Upper lobe of left lung (tissue), 6 donors: ENCODE measurements around the gene NF2. TPM values are rescaled to one million over a fixed set of nuclear protein-coding genes. Genes with fewer than 3 reads are reported as not detected.

ENCODE experiments used
- ATAC-seq, 2 donors: fragments of 200-7000 bp; cut with Tn5 transposase; one replicate each; pipeline ENCODE4 v1.9.1; 2022; ENCODE audit warnings: mild to moderate bottlenecking in 2 of 2, moderate library complexity in 2 of 2; ENCODE audit not compliant: low FRiP score in 2 of 2
- DNase-seq, 2 donors: peaks; one replicate each; pipeline ENCODE4 v3.0.0-alpha.2; 2019 to 2020
- H3K27ac ChIP-seq, 4 donors: fragments of 200-600 bp; sonication (generic); one replicate each; pipeline ENCODE4 v1.5.1; 2016 to 2019
- H3K27me3 ChIP-seq, 4 donors: fragments of 200-600 bp; sonication (generic); one replicate each; pipeline ENCODE4 v1.5.1; 2017 to 2019
- H3K36me3 ChIP-seq, 4 donors: fragments of 200-600 bp; sonication (generic); one replicate each; pipeline ENCODE4 v1.5.1; 2016 to 2019
- H3K4me1 ChIP-seq, 4 donors: fragments of 200-600 bp; sonication (generic); one replicate each; pipeline ENCODE4 v1.5.1; 2018 to 2019
- H3K4me3 ChIP-seq, 4 donors: fragments of 200-600 bp; sonication (generic); one replicate each; pipeline ENCODE4 v1.5.1; 2017 to 2019; ENCODE audit warnings: mild to moderate bottlenecking in 2 of 4, moderate library complexity in 1 of 4
- H3K9me3 ChIP-seq, 4 donors: fragments of 200-600 bp; sonication (generic); one replicate each; pipeline ENCODE4 v1.5.1; 2018 to 2019
- EP300 ChIP-seq, 4 donors: sonication (generic); formaldehyde crosslinking; IDR thresholded peaks; one replicate each; pipeline ENCODE4 v1.5.1; 2017; ENCODE audit warnings: antibody characterized with exemption in 4 of 4, control low read depth in 2 of 4
- POLR2A ChIP-seq, 4 donors: fragments of 450-650 bp; IDR thresholded peaks; one replicate each; pipeline ENCODE4 v1.5.1; 2016 to 2017; ENCODE audit warnings: antibody characterized with exemption in 4 of 4, mild to moderate bottlenecking in 2 of 4
- POLR2AphosphoS5 ChIP-seq, 2 donors: sonication (generic); formaldehyde crosslinking; IDR thresholded peaks; one replicate each; pipeline ENCODE4 v1.5.1; 2017; ENCODE audit warnings: antibody characterized with exemption in 2 of 2
- WGBS, 2 donors: methylation state at CpG; one replicate each; pipeline ENCODE4 v1.1.5; 2017 to 2018; 5-methylcytosine and 5-hydroxymethylcytosine counted together
- total RNA-seq, 6 donors: library from RNA; depleted of rRNA in 4 of 6; stranded (reverse); fragments of >200 nt in 4 of 6; gene quantifications; one replicate each; pipeline versions ENCODE4 v1.1.0 to v1.2.1, GENCODE V29; 2016 to 2021
- TF ChIP-seq, protein P1 (sequence below), 6 experiments: fragments of 450-650 bp in 4 of 6; fragments of 200-600 bp in 2 of 6; sonication (generic) in 2 of 6; IDR thresholded peaks; one replicate each; pipeline ENCODE4 v1.5.1; 2016 to 2019; ENCODE audit warnings: antibody characterized with exemption in 6 of 6
- donor health status: DM: no; HTN: no; CAD: no; lungs with moderate emphysema.
- donor health status: DM: no; HTN: yes; CAD: no; lungs with severe emphysema.

NF2 gene
- total RNA-seq, 6 donors from 2014 or later = 31.2 to 43.8 (median 41.3) TPM

DNA sequence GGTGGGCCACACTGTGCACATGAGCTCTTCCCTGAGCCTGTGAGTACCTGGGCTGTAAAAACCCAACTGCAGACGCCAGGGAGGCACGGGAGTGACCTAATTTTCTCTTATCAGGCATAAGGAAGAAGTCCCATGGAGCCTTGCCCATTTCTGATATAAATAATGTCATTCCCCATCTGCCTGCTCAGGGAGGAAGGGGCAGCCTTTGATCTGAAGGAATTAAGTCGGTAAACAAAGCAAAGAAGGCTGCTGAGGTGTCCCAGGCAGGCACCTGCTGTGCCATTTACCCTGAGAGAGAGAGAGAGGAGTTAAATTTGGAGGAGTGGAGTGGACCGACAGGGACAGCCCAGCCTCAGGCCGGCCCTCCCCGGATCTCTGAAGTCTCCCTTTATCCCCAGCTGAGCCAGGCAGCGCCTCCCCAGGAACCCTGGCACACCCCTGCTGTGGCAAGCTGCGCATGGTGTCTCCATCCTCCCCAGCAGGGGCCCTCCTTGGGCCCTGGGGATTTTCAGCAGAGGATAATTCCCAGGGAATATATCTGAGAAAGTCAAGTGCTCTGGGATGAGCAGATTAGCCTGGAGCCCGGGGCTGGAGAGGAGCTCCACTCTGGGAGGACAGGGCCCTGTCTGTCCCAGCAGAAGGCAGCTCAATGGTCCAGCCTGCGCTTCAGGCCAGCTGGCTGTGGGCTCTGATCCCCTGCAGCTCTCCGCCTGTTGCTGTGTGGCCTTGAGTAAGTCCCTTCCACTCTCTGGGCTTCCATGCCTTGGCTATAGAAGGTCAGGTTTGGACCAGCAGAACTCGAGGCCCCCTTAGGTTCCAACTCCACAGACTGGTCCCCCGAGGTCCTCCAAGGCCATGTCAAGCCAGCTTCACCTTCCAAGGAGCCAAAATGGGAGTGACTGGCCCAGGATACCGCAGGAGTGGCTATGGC lies 98.8 kb downstream of the NF2 start:
- 46 to 52% methylated on average over 10 to 14 of the region's 14 CpGs for WGBS, 2 donors
- H3K27ac ChIP-seq = no peak overlapping the region
- no peaks in the 10 kb centered on the region for H3K27me3 ChIP-seq
- TF ChIP-seq EP300 (IDR thresholded peaks at IDR 0.05) = no peak
- no peak for TF ChIP-seq POLR2A (IDR thresholded peaks at IDR 0.05)
- TF ChIP-seq, protein P1, sequence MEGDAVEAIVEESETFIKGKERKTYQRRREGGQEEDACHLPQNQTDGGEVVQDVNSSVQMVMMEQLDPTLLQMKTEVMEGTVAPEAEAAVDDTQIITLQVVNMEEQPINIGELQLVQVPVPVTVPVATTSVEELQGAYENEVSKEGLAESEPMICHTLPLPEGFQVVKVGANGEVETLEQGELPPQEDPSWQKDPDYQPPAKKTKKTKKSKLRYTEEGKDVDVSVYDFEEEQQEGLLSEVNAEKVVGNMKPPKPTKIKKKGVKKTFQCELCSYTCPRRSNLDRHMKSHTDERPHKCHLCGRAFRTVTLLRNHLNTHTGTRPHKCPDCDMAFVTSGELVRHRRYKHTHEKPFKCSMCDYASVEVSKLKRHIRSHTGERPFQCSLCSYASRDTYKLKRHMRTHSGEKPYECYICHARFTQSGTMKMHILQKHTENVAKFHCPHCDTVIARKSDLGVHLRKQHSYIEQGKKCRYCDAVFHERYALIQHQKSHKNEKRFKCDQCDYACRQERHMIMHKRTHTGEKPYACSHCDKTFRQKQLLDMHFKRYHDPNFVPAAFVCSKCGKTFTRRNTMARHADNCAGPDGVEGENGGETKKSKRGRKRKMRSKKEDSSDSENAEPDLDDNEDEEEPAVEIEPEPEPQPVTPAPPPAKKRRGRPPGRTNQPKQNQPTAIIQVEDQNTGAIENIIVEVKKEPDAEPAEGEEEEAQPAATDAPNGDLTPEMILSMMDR (IDR thresholded peaks at IDR 0.05) = no peak
- no peak for TF ChIP-seq POLR2AphosphoS5 (IDR thresholded peaks at IDR 0.05)
- H3K4me1 ChIP-seq = peaks cover 17 to 42% (median 21%) of the 10 kb centered on the region in 4 donors
- DNase-seq (no peak), ATAC-seq (no peak)
- peaks cover 0 to under 1% (median under 1%) of the 10 kb centered on the region in 4 donors for H3K36me3 ChIP-seq
- H3K9me3 ChIP-seq = no peaks in the 10 kb centered on the region
- no peak overlapping the region for H3K4me3 ChIP-seq

DNA sequence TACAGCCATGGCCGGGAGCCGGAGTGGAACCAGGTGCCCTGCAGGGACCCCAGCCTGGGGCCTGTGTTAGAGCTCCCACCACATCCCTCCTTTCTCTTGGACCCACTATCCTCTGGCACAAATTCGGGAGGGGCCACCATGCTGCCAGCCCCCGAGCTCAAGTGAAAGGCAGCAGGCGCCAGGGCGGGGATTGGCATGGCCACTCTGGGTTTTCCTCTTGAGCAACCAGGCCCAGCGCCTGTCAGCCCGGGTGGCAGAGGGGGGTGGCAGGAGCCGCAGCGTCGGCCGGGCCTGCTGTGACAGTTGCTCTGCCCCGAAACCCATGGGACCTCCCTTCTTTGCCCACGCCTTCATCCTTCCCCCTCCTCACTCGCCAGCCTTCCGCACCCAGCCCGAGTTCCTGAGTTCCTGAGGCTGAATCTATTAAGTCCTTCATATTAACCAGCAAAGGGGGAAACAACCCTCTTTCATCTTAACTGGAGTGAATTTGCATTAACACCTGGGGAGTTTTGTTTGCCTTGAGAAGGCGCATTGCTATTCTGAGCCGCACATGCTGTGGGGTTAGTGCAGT lies 99.6 kb downstream of the NF2 start:
- TF ChIP-seq POLR2AphosphoS5 (IDR thresholded peaks at IDR 0.05) = no peak
- TF ChIP-seq EP300 (IDR thresholded peaks at IDR 0.05) = no peak
- TF ChIP-seq, protein P1 (IDR thresholded peaks at IDR 0.05) = no peak
- TF ChIP-seq POLR2A (IDR thresholded peaks at IDR 0.05) = no peak
- Histone ChIP-seq H3K36me3 (no peaks in the 10 kb centered on the region), H3K9me3 (no peaks in the 10 kb centered on the region), H3K4me3 (no peak overlapping the region), H3K4me1 (peaks cover 17 to 42% (median 21%) of the 10 kb centered on the region in 4 donors), H3K27ac (no peak overlapping the region), H3K27me3 (no peaks in the 10 kb centered on the region)
- ATAC-seq (no peak), DNase-seq (peak; percentile 70 to 82)
- 17 to 30% methylated on average over 18 to 19 of the region's 19 CpGs for WGBS, 2 donors

DNA sequence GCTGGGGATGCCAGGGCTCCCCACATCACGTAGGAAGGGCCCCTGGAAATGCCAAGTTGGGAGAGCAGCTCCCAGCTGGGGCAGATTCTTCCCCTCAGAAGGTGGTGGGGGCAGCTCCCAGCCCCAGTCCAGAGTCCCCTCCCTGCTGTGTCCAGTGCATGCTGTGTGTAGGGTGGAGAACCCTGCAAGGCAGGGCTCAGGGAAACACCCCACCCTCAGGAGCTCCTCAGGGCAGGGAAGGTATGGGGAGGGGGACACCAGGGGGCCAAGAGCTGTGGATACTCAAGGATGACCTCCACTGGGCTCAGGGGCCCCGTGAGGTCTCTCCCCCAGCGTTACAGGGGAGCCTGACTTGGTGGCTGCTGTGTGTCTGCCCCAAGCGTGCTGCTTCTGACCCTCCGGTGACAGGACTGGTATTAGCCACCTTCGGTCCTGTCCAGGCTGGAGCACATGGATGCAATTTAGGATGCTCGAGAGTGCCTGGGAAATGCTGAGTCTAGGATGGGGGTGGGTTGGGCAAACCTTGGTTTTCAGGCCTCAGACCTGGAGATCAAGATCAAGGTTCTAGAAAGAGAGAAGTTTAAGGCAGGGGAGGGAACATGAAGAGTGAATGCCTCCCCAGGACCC lies 100.2 kb downstream of the NF2 start:
- ATAC-seq = no peak
- H3K9me3 ChIP-seq = no peaks in the 10 kb centered on the region
- WGBS, 2 donors = 41% methylated on average over 4 to 7 of the region's 7 CpGs
- H3K4me3 ChIP-seq = no peak overlapping the region
- peaks cover 17 to 42% (median 21%) of the 10 kb centered on the region in 4 donors for H3K4me1 ChIP-seq
- no peaks in the 10 kb centered on the region for H3K36me3 ChIP-seq
- H3K27ac ChIP-seq = no peak overlapping the region
- DNase-seq = no peak
- TF ChIP-seq POLR2AphosphoS5 (IDR thresholded peaks at IDR 0.05) = no peak
- TF ChIP-seq, protein P1 (IDR thresholded peaks at IDR 0.05) = no peak
- no peak for TF ChIP-seq EP300 (IDR thresholded peaks at IDR 0.05)
- no peaks in the 10 kb centered on the region for H3K27me3 ChIP-seq

DNA sequence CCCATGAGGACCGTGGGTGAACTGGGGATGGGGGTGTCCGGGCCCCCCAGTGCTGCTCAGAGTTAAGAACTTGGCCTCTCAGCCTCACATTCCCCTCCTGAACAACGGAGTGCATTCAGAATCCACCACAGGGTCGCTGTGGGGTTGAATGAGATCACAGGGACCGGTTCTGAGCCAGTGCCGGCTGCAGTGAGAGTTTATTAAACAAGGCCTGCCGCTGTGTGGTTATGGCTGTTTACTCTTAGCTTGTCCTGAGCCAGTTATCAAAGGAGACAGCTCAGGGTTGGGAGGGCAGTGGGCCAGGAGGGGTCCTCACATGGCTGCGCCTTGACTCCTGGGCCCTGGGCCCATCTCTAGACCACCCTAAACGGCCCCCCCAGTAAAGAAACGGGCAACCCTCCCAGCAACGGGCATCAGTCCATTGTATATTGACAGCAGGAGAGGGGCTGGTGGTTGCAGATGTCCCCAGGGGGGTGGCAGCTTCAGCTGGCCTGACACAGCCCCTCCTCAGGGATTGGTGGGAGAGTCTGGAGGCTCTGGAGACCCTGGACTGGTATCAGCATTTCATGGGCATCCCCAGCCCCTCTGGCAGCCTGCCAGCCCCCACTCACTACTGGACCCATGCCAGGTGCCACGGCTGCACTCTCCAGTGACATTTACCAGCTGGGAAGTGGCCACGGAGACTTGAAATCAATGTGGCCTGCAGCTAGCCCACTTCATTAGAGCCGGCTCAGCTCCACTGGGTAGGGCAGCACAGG lies 101.3 kb downstream of the NF2 start:
- Histone ChIP-seq H3K27ac (no peak overlapping the region), H3K4me1 (peaks cover 17 to 42% (median 21%) of the 10 kb centered on the region in 4 donors), H3K4me3 (no peak overlapping the region), H3K27me3 (no peaks in the 10 kb centered on the region), H3K9me3 (no peaks in the 10 kb centered on the region), H3K36me3 (no peaks in the 10 kb centered on the region)
- DNase-seq (peak in 1 of 2 donors; percentile 77), ATAC-seq (peak in 1 of 2 donors; percentile 45)
- 34 to 36% methylated on average over 8 to 14 of the region's 14 CpGs for WGBS, 2 donors
- TF ChIP-seq, protein P1 (IDR thresholded peaks at IDR 0.05) = no peak
- no peak for TF ChIP-seq POLR2A (IDR thresholded peaks at IDR 0.05)
- TF ChIP-seq EP300 (IDR thresholded peaks at IDR 0.05) = no peak
